ENCODE measurements around the gene NEDD4L. TPM values are rescaled to one million over a fixed set of nuclear protein-coding genes. Genes with fewer than 3 reads are reported as not detected.

NEDD4L gene
- polyA plus RNA-seq, 5 donors = 62.8 to 107 (median 98.9) TPM

Other genes starting within 250 kb of the NEDD4L start
- gene ATP8B1, start 240.9 kb upstream of the NEDD4L start, polyA plus RNA-seq (ENCODE audit: insufficient read depth in 1 of 5, insufficient read length in 5 of 5, low replicate concordance in 1 of 5) = 10 to 100 TPM; 12.1 to 20.5 (median 18.3) TPM

Measured in right lung (tissue), 5 donors.